ENCODE measurements around the gene IKZF3.
"Not testable (repeated sequence)": the region's sequence is repeated elsewhere in the genome, so short reads cannot be mapped to it uniquely, and the experiment has no call there.

IKZF3 gene

DNA sequence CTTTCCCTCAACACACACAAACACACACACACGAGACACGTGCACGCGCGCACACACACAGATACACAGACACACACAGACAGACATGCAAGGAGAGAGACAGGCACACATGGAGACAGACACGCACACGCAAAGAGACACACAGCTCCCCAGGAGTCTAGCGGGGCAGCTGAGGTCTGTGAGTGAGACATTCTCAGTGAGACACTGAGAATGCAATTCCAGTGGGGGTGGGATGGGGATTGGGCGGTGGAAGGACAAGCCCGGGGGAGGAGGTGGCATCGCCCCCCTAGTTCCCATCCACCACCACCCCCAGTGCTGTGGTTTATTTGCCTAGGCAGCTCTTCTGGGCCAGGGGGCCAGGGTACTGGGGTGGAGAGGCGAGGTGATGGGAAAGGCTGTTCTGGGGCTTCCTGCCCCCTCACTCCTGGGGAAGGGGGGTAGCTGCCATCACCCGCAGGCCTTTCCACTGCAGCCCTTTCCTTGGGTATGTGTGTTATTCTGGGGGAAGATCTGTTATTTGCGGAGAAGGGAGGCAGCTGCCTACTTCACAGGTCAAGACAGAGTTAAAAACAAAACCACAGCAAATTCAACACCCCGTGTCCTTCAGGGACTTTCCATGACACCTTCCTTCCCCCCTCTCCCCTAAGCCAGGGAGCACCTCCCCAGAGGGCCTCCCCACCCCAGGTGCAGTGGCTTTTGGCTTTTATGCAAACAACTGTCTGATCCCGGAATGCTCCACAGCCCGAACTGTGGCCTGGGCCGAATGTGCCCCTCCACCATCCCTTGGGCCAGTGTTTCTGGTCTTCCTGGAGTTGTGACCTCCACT, 108.3 kb downstream of the IKZF3 start:
- peak; percentile 76 for DNase-seq (ENCODE audit: low spot score)

DNA sequence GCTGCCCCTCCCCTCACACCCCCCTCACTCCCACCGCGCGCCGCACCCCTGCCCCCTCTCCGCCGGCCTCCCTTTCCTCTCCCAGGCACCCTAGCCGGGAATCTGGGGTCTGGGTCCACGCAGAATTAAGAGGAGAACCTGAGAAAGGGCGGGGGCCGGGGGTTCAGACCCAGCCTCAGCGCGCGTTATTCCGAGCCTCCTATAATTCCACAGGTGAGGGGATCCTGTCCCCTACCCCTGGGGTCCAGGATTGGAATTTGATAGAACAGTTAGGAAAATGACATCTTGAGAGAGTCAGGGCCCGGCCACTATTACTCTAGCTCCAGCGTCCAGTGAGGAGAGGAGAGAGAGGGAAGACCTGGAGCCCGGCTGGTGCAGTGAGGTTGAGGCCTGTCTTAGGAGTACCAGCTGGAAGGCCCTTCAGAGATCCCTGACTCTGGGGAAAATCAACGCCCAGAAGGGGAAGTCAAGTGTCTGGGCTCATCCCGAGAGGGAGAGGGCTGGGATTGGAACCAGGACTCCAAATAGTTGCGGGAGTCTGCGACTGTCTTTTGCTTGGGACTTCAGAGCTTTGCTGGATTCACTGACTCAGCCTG, 109.1 kb downstream of the IKZF3 start:
- no peak for DNase-seq (ENCODE audit: low spot score)

DNA sequence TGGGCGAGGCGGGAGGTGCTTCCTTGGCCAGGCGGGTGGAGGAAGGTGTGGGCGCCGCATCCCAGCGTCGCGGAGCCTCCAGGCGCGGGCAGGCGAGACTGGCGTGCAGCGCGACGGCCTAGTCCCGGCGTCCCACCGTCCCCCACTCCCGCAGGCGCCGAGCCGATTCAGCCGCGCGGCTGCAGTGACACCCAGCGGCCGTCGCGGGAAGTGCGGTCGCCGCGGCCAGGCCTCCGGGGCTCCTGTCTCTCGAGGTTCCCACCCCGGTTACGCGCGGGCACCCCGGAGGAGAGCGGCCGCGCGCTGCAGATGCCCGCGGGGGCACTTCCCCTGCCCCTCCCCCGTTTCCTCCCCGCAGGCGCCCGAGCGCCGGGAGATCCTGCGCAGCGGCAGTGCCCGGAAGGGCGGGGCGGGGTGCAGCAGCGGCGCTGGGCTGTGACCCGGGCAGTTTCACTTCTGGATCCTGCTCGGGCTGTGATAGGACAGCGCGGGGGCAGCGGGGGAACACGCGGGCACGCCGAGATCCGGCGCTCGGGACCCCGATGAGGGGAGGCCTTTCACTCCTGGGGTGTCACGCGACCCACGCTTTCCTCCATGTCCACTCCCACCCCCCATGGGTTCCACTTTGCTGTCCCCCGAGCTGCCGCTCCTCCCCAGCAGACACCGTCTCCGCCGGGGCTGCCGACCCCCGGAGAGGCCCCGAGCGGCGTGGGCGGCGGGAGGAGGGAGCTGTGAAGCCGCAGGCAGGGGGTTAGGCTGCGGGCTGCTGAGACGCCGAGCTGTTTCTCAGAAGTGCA, 109.8 kb downstream of the IKZF3 start:
- DNase-seq (ENCODE audit: low spot score), result peak; percentile 98

DNA sequence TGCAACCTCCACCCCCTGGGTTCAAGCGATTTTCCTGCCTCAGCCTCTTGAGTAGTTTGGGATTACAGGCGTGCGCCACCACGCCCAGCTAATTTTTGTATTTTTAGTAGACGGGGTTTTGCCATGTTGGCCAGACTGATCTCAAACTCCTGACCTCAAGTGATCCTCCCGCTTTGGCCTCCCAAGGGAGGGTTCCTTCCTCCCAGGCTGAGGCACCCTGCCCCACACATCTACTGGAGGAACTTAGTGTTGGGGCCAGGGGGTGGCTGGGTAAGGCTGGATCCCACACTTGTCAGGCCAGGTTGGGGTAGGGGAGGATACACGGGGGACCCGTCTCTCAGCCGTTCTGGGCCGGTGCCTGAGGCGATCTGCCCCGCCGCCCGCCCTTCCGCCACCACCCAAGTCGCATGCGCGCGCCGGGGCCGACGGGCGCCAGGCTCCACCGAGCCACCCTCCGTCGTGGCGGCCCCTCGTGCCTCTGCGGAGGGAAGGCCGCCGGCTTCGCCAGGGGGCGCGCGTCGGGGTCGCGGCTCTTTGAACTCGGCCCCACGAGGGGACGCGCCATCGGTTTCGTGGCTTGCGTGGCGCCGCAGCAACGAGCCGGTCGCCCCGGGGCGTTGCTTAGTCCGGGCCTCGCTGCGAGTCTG, 110.5 kb downstream of the IKZF3 start:
- DNase-seq (ENCODE audit: low spot score), result peak; percentile 75

DNA sequence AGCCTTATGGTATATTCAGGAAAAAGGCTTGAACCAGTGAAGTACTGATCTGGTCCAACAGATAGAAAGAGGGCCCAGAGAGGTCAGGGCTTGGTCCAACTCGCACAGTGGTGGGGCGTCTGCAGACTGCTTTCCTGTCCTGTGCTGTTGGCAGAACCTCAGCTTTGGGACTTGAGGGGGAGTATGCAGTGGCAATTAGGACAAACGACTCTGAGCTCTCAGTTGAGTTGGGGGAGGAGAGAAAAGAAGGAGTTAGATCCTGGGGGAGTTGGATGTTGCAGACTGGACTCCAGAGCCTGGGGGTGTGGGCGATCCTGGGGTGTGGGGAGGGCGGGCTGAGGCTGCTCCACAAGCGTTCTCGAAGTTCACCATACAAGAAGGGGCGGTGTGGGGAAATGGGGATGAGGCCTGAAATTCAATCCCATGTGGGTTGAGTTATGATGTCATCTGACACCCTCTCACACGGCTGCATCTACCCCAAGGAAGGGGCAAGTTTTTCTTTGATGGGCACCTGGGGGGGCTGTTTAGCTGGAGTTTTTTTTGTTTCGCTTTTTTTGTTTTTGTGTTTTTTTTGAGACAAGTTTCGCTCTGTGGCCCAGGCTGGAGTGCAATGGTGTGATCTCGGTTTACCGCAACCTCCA, 111.8 kb downstream of the IKZF3 start:
- no peak for DNase-seq (ENCODE audit: low spot score)

DNA sequence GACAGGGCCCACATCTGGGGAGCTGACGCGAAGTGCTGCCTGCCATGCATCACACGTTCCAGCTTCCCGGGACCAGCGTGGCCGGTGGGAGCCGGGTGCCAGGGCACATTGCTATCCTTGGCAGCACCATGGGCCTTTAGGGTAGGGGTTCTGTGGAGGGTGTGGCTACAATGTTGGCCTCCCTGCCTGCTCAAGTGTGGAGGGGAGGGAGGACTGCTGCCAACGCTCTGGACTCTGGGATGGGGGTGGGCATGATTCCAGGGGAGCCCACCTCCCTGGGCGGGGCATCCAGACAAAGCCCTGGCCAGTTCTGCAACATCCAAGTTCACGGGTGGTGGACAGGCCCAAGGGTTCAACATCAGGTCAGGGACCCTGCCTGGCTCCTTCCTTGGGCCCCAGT, 112.5 kb downstream of the IKZF3 start:
- DNase-seq (ENCODE audit: low spot score), result no peak

DNA sequence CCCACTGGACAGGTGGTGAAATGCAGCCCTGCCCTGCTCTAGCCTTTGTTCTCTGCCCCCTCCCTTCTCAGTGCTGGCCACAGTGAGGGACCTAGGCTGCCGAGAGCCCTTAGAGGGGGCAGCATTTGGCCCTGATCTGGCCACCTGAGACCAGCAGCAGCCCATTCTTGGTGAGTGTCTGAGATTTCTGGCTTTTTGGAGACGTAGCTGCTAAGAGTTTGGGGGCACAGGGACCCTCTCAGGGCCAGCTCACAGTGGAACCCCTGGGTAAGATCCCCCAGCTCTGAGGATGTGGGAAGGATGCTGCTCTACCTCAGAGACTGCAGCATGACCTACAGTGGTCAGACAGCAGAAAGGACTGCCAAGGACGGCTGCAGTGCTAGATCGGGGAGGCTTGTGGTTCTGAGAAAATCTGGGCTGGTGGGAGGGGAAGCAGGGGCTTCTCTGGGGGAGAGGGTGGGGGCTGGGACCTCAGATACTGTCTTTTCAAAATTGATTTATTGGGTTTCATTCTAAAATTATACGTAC, 113.0 kb downstream of the IKZF3 start:
- DNase-seq (ENCODE audit: low spot score), result no peak

DNA sequence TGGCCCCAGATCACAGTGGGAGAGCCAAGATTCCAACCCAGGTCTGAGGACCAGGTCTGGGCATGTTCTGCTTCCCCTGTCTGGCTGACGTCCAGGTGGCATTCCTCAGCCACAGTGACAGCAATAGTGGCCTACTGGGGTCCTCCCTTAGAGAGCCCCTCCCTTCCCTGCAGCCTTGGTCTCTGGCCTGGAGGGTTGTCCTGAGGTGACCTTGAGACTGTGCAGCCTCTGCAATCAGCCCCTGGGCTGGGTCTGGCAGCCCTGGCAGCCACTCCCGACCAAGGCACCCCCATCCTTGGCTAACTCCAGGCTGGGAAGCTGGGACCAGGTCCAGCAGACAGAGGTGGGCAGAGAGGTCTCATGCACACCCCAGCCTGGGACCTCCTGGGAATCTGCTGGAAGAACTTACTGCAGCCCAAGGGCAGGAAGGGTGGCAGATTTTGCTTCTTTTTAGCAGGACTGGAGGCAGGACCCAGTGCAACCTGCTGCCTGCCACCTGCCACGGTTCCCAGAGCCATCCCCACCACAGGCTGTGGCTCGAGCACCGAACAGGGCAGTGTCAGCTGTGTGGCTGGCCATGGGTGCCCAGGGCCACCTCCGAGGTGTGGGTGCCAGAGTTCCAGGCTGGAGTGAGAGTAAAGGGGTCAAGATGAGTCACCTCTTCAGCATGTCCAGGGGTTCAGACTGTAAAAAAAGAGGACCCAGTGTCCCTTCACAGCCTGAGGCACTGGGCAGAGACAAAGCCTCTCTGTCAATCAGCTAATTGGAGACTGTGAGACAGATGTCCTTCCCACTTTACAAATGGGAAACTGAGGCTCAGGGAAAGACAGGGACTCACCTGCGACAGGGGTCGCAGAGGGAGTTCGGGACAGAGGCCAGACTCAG, 113.7 kb downstream of the IKZF3 start:
- no peak for DNase-seq (ENCODE audit: low spot score)

DNA sequence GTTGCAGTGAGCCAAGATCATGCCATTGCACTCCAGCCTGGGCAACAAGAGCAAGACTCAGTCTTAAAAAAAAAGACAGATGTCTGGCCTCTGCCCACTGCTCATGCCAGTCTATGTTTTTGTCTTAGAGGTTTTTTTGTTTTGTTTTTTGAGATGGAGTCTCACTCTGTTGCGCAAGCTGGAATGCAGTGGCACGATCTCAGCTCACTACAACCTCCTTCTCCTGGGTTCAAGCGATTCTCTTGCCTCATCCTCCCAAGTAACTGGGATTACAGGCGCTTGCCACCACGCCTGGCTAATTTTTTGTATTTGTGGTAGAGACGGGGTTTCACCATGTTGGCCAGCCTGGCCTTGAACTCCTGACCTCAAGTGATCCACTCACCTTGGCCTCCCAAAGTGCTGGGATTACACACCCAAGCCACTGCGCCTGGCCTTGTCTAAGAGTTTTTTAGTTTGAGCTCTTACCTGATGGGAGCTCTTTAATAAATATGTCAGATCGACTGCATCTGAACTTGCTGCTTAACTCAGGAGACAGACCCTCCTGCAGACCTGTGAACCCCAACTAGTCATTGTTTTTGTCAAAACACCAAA, 115.6 kb downstream of the IKZF3 start:
- not testable (repeated sequence) for DNase-seq (ENCODE audit: low spot score)

DNA sequence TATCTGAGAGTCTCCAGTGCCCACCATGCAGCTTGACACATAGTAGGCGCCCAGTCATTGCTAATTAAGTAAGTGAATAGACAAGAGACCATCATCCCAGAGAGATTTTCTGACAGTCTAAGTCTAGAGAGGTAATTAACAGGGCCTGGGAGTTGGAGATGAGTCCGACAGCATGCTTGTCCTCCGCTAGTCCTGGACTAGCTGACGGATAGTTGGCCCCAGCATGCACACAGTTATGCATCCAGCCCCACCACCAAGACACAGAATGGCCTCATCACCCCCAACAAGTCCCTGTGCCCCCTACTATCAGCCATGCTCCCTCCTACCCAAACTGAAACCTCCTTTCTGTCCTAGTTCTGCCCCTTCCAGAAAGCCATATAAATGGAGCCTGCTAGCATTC, 116.4 kb downstream of the IKZF3 start:
- DNase-seq (ENCODE audit: low spot score), result no peak

DNA sequence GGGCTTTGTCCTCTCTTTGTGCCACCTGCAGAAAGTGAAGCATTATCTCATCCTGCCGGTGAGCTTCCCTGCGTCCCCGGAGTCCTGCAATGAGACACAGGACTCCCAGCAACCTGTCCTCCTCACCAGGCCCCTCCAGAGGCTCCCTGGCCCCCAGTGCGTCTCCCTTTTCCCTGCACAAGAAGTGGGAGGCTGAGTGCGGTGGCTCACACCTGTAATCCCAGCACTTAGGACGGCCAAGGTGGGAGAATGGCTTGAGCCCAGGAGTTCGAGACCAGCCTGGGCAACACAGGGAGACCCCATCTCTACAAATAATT, 118.0 kb downstream of the IKZF3 start:
- no peak for DNase-seq (ENCODE audit: low spot score)

DNA sequence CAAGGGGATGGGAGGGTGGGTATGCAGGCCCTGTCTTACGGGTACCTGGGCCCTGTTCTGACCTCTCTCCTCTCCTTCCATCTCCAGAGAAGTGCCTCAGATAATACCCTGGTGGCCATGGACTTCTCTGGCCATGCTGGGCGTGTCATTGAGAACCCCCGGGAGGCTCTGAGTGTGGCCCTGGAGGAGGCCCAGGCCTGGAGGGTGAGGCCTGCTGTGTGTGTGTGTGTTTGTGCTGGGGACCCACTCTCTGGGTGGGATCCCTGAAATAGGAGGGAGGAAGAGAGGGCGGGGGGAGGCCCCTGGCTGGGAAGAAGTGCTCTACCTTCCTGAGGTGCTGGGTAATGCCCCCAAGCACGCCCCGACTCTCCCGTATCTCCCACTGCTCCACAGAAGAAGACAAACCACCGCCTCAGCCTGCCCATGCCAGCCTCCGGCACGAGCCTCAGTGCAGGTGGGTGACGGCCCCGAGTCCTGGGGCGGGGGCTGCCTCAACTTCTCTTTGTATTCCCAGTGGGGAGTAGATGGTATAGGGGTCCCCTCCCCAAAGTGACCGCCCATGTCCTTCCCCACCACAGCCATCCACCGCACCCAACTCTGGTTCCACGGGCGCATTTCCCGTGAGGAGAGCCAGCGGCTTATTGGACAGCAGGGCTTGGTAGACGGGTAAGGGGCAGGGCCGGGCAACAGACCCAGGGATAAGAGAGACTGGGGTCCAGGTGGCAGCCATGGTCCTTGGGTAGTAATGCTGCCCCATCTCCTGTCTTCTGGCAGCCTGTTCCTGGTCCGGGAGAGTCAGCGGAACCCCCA, 118.6 kb downstream of the IKZF3 start:
- DNase-seq (ENCODE audit: low spot score), result no peak

DNA sequence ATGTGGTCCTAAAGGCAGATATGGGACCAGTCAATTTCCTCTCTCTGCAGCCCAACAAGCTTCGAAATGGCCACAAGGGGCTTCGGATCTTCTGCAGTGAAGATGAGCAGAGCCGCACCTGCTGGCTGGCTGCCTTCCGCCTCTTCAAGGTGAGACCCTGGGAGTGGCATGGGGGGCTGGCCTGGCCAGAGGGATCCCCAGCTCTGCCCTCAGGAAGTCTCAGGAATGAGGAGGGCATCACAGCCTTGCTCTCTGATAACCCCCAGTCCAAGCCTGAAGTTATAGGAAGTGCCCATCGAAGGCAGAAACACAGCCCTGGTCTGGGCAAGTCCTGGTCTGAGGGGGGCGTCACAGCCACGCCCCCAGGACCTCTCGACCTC, 119.3 kb downstream of the IKZF3 start:
- DNase-seq (ENCODE audit: low spot score), result no peak

DNA sequence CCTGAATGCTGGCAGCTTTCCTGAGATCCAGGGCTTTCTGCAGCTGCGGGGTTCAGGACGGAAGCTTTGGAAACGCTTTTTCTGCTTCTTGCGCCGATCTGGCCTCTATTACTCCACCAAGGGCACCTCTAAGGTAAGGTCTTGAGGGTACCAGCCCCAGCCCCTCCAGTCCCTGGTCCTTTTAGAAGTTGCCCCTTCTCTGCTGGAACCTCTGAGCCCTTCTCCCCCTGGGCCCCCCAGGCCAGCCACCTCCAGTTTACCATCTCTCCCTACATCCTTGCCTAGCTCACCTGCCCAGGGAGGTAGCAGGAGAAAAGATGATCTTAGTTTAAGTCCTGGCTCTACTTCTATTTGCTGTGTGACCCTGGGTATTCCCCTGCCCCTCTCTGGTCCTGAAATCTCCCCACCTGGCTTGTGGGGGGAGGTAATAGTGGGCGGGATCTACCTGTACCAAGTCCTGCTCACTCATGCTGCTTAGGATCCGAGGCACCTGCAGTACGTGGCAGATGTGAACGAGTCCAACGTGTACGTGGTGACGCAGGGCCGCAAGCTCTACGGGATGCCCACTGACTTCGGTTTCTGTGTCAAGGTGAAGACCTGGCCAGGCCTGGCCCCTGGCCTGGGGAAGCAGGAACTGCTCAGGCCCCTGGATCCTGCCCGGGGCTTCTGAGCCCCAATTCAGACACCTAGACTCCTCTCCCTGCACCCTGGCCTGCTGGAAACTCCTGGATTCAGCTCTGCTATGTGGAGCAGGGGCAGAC, 119.9 kb downstream of the IKZF3 start:
- no peak for DNase-seq (ENCODE audit: low spot score)

DNA sequence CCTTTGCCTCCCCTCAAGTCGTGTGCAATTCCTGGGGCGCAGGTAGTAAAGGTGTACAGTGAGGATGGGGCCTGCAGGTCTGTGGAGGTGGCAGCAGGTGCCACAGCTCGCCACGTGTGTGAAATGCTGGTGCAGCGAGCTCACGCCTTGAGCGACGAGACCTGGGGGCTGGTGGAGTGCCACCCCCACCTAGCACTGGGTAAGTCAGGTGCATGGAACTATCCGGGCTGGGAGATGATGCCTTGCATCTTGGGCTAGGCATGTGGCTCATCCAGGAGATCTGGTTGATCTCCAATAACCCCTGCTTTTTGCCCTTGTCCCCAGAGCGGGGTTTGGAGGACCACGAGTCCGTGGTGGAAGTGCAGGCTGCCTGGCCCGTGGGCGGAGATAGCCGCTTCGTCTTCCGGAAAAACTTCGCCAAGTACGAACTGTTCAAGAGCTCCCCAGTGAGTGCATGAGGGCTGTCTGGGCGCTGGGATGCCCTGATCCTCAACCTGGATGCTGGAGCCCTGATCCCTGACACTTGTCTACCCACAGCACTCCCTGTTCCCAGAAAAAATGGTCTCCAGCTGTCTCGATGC, 121.2 kb downstream of the IKZF3 start:
- no peak for DNase-seq (ENCODE audit: low spot score)

DNA sequence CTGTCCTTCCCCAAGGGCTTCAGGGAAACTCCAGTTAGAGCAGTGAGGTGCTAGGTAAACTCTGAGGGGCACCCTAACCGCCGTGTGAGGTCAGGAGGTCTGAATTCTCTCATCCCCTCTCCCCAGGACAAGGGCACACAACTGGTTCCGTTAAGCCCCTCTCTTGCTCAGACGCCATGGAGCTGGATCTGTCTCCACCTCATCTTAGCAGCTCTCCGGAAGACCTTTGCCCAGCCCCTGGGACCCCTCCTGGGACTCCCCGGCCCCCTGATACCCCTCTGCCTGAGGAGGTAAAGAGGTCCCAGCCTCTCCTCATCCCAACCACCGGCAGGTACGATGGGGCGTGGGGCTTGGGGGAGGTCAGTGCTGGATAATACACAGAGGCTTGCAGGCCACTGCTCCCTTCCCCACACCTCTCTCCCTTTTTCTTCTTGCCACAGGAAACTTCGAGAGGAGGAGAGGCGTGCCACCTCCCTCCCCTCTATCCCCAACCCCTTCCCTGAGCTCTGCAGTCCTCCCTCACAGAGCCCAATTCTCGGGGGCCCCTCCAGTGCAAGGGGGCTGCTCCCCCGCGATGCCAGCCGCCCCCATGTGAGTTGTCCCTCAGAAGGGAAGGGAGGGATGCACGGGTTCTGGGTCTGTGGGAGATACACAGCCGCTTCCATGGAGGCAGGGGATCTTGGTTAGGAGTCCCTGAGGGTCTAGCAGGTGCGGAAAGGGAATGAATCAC, 121.8 kb downstream of the IKZF3 start:
- no peak for DNase-seq (ENCODE audit: low spot score)

DNA sequence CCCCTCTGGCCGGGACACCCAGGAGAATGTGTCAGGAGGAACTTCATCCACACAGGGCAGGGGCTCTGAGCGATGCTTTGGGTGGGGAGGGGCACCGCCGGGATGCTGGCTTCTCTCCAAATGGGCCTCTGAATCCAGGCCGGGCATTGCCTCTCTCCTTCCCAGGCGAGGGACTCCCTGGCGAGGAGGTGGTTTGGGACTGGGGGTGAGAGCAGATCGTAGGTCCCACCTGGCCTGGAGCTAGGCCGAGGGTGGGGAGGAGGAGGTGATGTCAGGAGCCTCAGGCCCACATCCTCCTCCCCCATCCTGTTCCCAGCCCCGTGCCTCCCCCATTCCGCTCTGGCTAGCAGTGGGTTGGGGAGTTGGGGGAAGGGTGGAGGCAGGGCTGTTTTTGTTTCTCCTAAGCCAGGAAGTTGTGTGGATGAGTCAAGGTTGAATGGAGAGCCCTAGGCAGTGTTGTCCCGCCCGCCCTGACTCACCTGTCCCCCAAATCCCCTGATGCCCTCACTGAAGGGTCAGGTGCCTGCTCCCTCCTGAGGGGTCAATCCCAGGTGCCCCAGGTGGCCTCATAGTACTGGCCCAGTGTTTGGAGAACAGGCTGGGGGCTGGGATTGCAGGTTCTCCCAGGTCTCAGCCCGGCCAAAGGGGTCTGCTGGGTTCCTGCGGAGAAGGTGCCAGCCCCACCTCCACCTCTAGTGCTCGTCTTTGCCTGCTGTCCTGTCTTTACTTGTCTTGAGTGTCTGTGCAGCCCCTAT, 123.6 kb downstream of the IKZF3 start:
- no peak for DNase-seq (ENCODE audit: low spot score)

Measured in CD4-positive, alpha-beta T cell treated with Interleukin-15 for 4 hours (primary cell).